OCI-LY7 (cell line): ENCODE results near the gene SGMS2.

Experiments
- CTCF ChIP-seq: fragments of 200-600 bp; sonication (generic); conservative IDR thresholded peaks from 2 replicates; pipeline ENCODE4 v1.5.1; 2014; ENCODE audit warnings: mild to moderate bottlenecking, antibody characterized with exemption, low read length, moderate library complexity, mixed read lengths
- EZH2phosphoT487 ChIP-seq: fragments of 200-600 bp; sonication (generic); IDR thresholded peaks from 2 replicates; pipeline ENCODE4 v1.6.1; 2018; ENCODE audit warnings: low read depth, borderline replicate concordance, mild to moderate bottlenecking, mixed run types, antibody characterized with exemption, low read length, moderate library complexity, mixed read lengths

GRCh38 chr4:107831140-107831539, 6.4 kb downstream of the SGMS2 start:
- TF ChIP-seq CTCF: no peak
- TF ChIP-seq EZH2phosphoT487: no peak
